Bronchial epithelial cell (primary cell): ENCODE results near the gene AGBL1. TPM values are rescaled to one million over a fixed set of nuclear protein-coding genes. Genes with fewer than 3 reads are reported as not detected.

Experiments used
- DNase-seq: peaks from one replicate; pipeline ENCODE4 v3.0.0-alpha.2; 2010; ENCODE audit warnings: low read depth
- FAIRE-seq: peaks from 2 replicates; lab custom pipeline; 2011; peaks lifted over from hg19 to GRCh38; lab: Jason Lieb, UNC
- H3K27me3 ChIP-seq: 2 replicates; pipeline ENCODE4 v1.5.1; 2011; ENCODE audit warnings: low read length; ENCODE audit not compliant: control insufficient read depth, insufficient read depth
- H3K36me3 ChIP-seq: 2 replicates; pipeline ENCODE4 v1.5.1; 2011; ENCODE audit warnings: low read length; ENCODE audit not compliant: control insufficient read depth, insufficient read depth
- H3K4me3 ChIP-seq: 2 replicates; pipeline ENCODE4 v1.5.1; 2011; ENCODE audit warnings: mild to moderate bottlenecking, low read depth, low read length, control low read depth
- CTCF ChIP-seq: IDR thresholded peaks from 2 replicates; pipeline ENCODE4 v1.5.1; 2011; ENCODE audit warnings: mild to moderate bottlenecking, moderate library complexity, low read length, control low read depth, inconsistent platforms; ENCODE audit not compliant: insufficient read depth, severe bottlenecking
- total RNA-seq: library from RNA; depleted of rRNA; stranded (reverse); fragments of >200 nt; gene quantifications from 2 replicates; pipeline ENCODE4 v1.2.1, GENCODE V29; 2014

The AGBL1 gene
- total RNA-seq, 1 donor from 2014 or later: not detected

- peak; percentile 62 for DNase-seq
- FAIRE-seq: no peak
Measured at GRCh38 chr15:86255247-86255646, 175.6 kb downstream of the AGBL1 start.

DNA sequence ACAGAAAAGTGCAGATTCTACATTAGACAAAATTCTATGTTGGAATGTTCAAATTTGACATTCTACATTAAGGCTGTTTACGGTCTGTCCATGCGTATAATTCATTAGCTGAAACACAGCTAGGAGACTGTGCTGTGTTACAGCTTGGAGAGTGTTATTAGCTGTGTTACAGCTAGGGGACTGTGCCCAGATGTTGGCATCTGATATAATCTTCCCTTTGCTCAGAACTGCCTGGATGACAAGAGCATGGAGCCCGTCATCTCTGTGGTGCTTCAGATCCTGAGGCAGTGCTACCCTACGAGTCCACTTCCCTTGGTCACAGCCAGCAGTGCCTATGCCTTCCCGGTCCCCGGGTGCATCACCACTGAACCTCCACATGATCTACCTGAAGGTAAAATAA lies 177.0 kb downstream of the AGBL1 start:
- Histone ChIP-seq H3K36me3 (no peaks in the 10 kb centered on the region), H3K4me3 (no peak overlapping the region), H3K27me3 (no peaks in the 10 kb centered on the region)
- TF ChIP-seq CTCF: no peak
- DNase-seq (no peak), FAIRE-seq (no peak)

More at GRCh38 chr15:86255247-86255646, 175.6 kb downstream of the AGBL1 start:
- TF ChIP-seq CTCF: no peak
- Histone ChIP-seq H3K36me3 (no peaks in the 10 kb centered on the region), H3K27me3 (no peaks in the 10 kb centered on the region), H3K4me3 (no peak overlapping the region)

GRCh38 chr15:86259589-86259988 lies 179.9 kb downstream of the AGBL1 start:
- no peak for FAIRE-seq
- Histone ChIP-seq H3K36me3 (no peaks in the 10 kb centered on the region), H3K27me3 (no peaks in the 10 kb centered on the region), H3K4me3 (no peak overlapping the region)
- TF ChIP-seq CTCF: no peak
- DNase-seq: no peak

- Histone ChIP-seq H3K36me3 (no peaks in the 10 kb centered on the region), H3K27me3 (no peaks in the 10 kb centered on the region), H3K4me3 (no peak overlapping the region)
- DNase-seq: peak; percentile 62
- no peak for TF ChIP-seq CTCF
- FAIRE-seq: peak; percentile 62
Measured at GRCh38 chr15:86263230-86263629, 183.6 kb downstream of the AGBL1 start.

GRCh38 chr15:86266896-86267484 lies 187.3 kb downstream of the AGBL1 start:
- Histone ChIP-seq H3K4me3 (no peak overlapping the region), H3K27me3 (no peaks in the 10 kb centered on the region), H3K36me3 (no peaks in the 10 kb centered on the region)
- no peak for TF ChIP-seq CTCF
- DNase-seq (no peak), FAIRE-seq (no peak)

GRCh38 chr15:86267892-86268291 lies 188.2 kb downstream of the AGBL1 start:
- H3K4me3 ChIP-seq: no peak overlapping the region
- DNase-seq (peak; percentile 96), FAIRE-seq (no peak)
- no peaks in the 10 kb centered on the region for H3K27me3 ChIP-seq
- H3K36me3 ChIP-seq: no peaks in the 10 kb centered on the region
- no peak for TF ChIP-seq CTCF
